HG03342 (cell line): ENCODE measurements around the gene GTF2IRD1.

Source experiments
- ATAC-seq: cut with Tn5 transposase; IDR thresholded peaks from one replicate; pipeline ENCODE4 v1.9.1; 2021; ENCODE audit warnings: mild to moderate bottlenecking, moderate library complexity; ENCODE audit not compliant: unreplicated experiment

Gene GTF2IRD1

GRCh38 chr7:74464931-74465886 lies 11.5 kb downstream of the GTF2IRD1 start:
- ATAC-seq: no peak

DNA sequence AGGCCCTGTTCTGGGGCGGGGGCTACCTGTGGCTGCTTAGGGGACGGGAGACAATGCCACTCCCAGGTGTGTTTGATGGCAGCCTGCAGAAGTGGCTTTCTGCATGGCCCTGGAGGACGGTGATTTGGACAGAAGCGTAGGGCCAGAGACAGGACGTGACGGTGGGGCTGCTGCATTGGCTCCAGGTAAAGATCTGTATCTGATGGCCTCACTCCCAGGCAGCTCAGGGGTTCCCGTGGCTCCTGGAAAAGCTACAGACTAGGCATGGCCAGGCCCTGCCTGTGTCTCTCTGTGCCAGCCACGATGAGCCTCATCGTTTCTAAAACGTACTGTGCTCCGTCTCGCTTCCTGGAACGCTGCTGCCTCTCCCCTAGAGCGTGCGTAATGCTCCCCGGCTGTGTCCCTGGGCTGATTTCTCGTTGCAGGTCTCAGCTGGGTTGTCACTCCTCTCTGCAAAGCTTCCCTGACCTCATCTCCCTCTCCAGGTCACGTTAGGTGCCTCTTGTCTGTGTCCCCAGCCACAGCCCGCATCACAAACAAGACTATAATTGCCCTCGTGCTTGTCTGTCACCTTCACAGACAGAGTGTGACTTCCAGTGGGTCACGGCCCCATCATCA lies 12.6 kb downstream of the GTF2IRD1 start:
- no peak for ATAC-seq

- no peak for ATAC-seq
Observed at GRCh38 chr7:74467876-74468275, 14.2 kb downstream of the GTF2IRD1 start.

GRCh38 chr7:74470504-74470903 lies 16.8 kb downstream of the GTF2IRD1 start:
- no peak for ATAC-seq

DNA sequence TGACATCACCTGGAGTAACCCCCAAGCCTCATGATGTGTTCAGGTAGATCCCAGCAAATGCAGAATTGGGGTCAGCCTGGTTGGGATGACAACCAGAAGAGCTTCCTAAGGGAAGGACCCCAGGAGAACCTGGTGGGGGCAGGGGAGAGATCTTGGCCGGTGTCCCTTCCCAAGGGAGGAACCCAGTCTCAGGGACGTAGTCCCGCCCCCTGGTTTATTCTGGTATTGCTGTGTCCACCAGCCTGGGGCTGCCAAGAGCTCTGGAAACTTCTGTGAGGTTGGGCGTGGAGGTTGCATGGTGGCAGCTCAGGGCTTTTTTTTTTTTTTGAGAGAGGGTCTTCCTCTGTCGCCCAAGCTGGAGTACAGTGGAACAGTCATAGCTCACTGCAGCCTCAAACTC lies 19.4 kb downstream of the GTF2IRD1 start:
- ATAC-seq: no peak

GRCh38 chr7:74474271-74474865 lies 20.7 kb downstream of the GTF2IRD1 start:
- no peak for ATAC-seq

DNA sequence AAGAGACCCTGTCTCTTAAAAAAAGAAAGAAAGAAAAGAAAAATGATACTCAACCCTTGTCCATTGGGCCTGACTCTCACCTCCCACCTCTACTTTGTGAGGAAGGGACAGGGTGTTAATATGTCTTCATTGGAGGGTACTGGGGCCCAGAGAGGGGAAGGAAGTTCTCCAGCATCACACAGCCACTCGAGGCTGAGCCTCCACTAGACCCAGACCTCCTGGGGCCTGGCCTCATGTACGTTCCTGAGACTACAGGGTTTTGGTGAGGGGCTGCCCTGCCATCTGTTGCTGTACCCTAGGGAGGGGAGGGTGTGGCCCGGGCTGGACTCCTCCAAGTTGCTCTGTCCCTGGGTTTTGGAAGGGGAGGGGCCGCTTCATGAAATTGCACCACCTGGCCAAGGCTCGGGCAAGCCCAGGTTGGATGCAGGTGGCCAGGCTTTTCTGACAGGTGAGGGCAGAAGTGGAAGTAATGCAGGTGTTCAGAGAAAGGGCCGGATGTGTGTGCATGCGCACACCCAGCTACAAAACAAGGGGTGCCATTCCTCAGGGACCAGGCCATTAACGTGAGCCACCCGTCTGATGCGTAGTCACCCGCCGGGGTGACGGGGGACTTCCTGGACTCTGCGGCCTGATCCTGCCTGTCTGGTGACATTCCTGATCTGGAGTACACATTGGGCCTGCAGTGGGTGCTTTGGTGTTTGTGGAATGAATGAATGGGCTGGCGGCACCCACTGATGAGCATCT lies 21.7 kb downstream of the GTF2IRD1 start:
- ATAC-seq: no peak

GRCh38 chr7:74475987-74476350 lies 22.3 kb downstream of the GTF2IRD1 start:
- no peak for ATAC-seq

DNA sequence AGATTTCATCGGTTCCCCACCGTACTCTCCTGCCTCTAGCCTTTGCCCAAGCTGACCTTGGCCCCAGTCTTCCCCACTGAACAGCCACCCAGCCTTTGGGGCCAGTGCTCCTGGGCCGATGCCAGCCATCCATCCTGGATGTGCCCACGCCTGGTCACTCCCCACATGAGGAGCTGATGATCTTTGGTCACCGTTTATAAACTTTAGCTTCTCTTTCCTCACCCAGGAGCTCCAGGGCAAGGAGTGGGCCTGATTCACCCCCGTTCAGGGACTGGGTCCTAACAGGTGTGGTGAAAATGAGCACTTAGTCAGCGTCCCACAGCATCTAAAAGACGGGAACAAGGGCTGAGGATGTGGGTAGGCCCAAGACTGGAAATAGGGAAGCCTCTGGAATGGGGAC lies 22.9 kb downstream of the GTF2IRD1 start:
- no peak for ATAC-seq

GRCh38 chr7:74478671-74479065 lies 25.0 kb downstream of the GTF2IRD1 start:
- no peak for ATAC-seq

- no peak for ATAC-seq
Observed at GRCh38 chr7:74479066-74479781, 25.5 kb downstream of the GTF2IRD1 start.

DNA sequence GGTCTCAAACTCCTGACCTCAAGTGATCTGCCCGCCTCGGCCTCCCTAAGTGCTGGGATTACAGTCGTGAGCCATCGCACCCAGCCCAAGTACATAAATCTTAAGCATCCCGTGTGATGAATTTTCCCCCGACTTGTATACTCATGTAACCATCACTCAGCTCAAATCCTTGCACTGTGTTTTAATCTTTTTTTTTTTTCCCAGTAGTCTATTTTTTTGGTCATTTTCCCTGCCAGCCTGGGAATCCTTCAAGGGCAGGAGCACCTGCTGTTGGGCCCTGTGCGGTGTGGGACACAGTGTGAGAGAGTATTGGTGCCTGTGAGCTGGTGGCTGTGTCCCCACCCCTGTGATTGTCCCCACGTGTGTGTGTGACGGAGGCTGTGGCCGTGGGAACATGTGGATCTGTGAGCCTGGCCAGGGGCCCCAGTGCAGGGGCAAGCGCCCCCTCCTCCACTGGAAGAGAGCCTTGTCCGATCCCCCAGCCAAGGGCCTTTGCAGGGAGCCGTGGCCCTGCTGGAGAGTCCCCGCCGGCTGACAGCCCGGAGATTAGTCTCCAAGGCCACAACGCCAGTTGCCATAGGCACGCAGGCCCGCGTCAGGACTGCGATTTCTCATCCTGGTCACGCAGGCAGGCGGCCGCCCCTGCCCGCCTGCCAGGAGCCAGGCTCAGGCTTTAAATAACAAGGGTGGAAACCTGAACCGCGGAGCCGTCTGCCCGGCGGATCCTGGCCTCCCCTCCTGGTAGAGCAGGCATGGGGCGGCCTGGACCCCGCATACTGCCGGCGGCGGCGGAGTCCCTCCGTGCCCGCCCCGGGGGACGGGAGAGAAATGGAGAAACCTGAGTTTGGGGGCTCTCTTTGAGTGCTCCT lies 26.5 kb downstream of the GTF2IRD1 start:
- ATAC-seq: no peak

- no peak for ATAC-seq
Observed at GRCh38 chr7:74480861-74481417, 27.2 kb downstream of the GTF2IRD1 start.

DNA sequence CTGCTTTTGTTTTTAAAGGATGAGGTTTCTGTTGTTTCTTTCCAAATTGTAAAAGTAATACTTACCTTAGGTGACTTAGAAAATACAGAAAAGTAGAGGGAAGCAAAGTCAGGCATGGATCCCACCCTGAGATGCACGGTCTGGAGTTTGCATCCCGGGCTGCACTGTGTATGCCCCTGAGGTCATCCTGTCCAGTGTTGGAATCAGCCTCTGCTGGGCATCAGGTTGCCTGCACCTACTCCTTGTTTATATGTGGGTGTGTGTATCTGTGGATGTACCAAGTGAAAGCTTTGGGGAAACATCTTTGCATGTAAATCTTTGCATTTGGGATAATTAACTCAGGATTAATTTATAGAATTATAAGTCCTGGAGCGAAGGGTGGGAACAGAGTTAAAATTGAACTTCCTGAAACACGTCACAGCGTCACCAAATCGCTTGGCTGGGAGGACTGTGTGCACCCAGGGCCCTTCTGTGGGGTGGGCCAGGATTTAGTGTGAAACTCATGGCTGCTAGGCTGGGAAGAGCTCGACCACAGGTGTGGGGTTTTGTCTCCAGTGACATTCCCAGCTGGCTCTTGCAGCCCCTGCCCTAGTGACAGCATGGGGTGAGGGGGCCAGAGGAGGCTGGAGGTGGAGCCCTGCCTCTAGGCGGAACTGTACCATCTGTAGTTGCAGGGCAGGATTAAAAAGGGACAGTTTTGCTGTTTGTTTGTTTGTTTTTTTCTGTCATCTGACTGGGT lies 27.9 kb downstream of the GTF2IRD1 start:
- ATAC-seq: no peak

- ATAC-seq: no peak
Observed at GRCh38 chr7:74482197-74482467, 28.4 kb downstream of the GTF2IRD1 start.

GRCh38 chr7:74482629-74483401 lies 29.1 kb downstream of the GTF2IRD1 start:
- ATAC-seq: no peak

GRCh38 chr7:74483402-74484336 lies 30.0 kb downstream of the GTF2IRD1 start:
- no peak for ATAC-seq
